ENCODE data around the gene PAX2.

The PAX2 gene

GRCh38 chr10:100802196-100802595 is 56.8 kb downstream of the PAX2 start:
- DNase-seq (ENCODE audit: low spot score in 2 of 2): no peak
- H3K36me3 Mint-ChIP-seq (ENCODE audit: insufficient read depth): no peaks in the 10 kb centered on the region
- no peak overlapping the region for H3K4me3 Mint-ChIP-seq
- H3K9me3 Mint-ChIP-seq: no peaks in the 10 kb centered on the region
- ATAC-seq (replicated peaks; ENCODE audit: extremely low read depth, poor library complexity, severe bottlenecking): no peak
- H3K27ac Mint-ChIP-seq (ENCODE audit: low read depth): no peak overlapping the region
- peaks cover 85% of the 10 kb centered on the region for H3K27me3 Mint-ChIP-seq
- H3K4me1 Mint-ChIP-seq: no peaks in the 10 kb centered on the region

- no peak for DNase-seq (ENCODE audit: low spot score in 2 of 2)
- Mint-ChIP-seq H3K4me3 (no peak overlapping the region), H3K27me3 (peaks cover 85% of the 10 kb centered on the region)
Observed at GRCh38 chr10:100802607-100803006, 57.2 kb downstream of the PAX2 start.

GRCh38 chr10:100803492-100803891 is 58.1 kb downstream of the PAX2 start:
- DNase-seq (ENCODE audit: low spot score in 2 of 2) (no peak), ATAC-seq (replicated peaks; ENCODE audit: extremely low read depth, poor library complexity, severe bottlenecking) (no peak)
- peaks cover 87% of the 10 kb centered on the region for H3K27me3 Mint-ChIP-seq
- H3K36me3 Mint-ChIP-seq (ENCODE audit: insufficient read depth): no peaks in the 10 kb centered on the region
- no peak overlapping the region for H3K27ac Mint-ChIP-seq (ENCODE audit: low read depth)
- no peaks in the 10 kb centered on the region for H3K4me1 Mint-ChIP-seq
- no peaks in the 10 kb centered on the region for H3K9me3 Mint-ChIP-seq
- no peak overlapping the region for H3K4me3 Mint-ChIP-seq

More at GRCh38 chr10:100802607-100803006, 57.2 kb downstream of the PAX2 start:
- no peaks in the 10 kb centered on the region for H3K4me1 Mint-ChIP-seq
- no peaks in the 10 kb centered on the region for H3K9me3 Mint-ChIP-seq
- no peaks in the 10 kb centered on the region for H3K36me3 Mint-ChIP-seq (ENCODE audit: insufficient read depth)
- H3K27ac Mint-ChIP-seq (ENCODE audit: low read depth): no peak overlapping the region
- ATAC-seq (replicated peaks; ENCODE audit: extremely low read depth, poor library complexity, severe bottlenecking): no peak

- Mint-ChIP-seq H3K27me3 (peaks cover 87% of the 10 kb centered on the region), H3K9me3 (no peaks in the 10 kb centered on the region), H3K4me3 (no peak overlapping the region), H3K36me3 (ENCODE audit: insufficient read depth) (no peaks in the 10 kb centered on the region), H3K4me1 (no peaks in the 10 kb centered on the region), H3K27ac (ENCODE audit: low read depth) (no peak overlapping the region)
- ATAC-seq (replicated peaks; ENCODE audit: extremely low read depth, poor library complexity, severe bottlenecking) (no peak), DNase-seq (ENCODE audit: low spot score in 2 of 2) (no peak)
Observed at GRCh38 chr10:100803908-100804307, 58.5 kb downstream of the PAX2 start.

- Mint-ChIP-seq H3K27me3 (peaks cover 91% of the 10 kb centered on the region), H3K4me3 (no peak overlapping the region), H3K9me3 (no peaks in the 10 kb centered on the region), H3K4me1 (no peaks in the 10 kb centered on the region), H3K27ac (ENCODE audit: low read depth) (no peak overlapping the region), H3K36me3 (ENCODE audit: insufficient read depth) (no peaks in the 10 kb centered on the region)
- no peak for DNase-seq (ENCODE audit: low spot score in 2 of 2)
- ATAC-seq (replicated peaks; ENCODE audit: extremely low read depth, poor library complexity, severe bottlenecking): no peak
Observed at GRCh38 chr10:100805543-100806355, 60.4 kb downstream of the PAX2 start.

GRCh38 chr10:100806356-100806645 is 60.9 kb downstream of the PAX2 start:
- Mint-ChIP-seq H3K4me1 (no peaks in the 10 kb centered on the region), H3K4me3 (no peak overlapping the region), H3K27ac (ENCODE audit: low read depth) (no peak overlapping the region), H3K9me3 (no peaks in the 10 kb centered on the region), H3K36me3 (ENCODE audit: insufficient read depth) (no peaks in the 10 kb centered on the region), H3K27me3 (peaks cover 91% of the 10 kb centered on the region)
- ATAC-seq (replicated peaks; ENCODE audit: extremely low read depth, poor library complexity, severe bottlenecking): no peak
- DNase-seq (ENCODE audit: low spot score in 2 of 2): no peak

- Mint-ChIP-seq H3K27ac (ENCODE audit: low read depth) (no peak overlapping the region), H3K27me3 (peaks cover 93% of the 10 kb centered on the region), H3K4me1 (no peaks in the 10 kb centered on the region), H3K9me3 (no peaks in the 10 kb centered on the region), H3K36me3 (ENCODE audit: insufficient read depth) (no peaks in the 10 kb centered on the region), H3K4me3 (no peak overlapping the region)
- DNase-seq (ENCODE audit: low spot score in 2 of 2): no peak
- no peak for ATAC-seq (replicated peaks; ENCODE audit: extremely low read depth, poor library complexity, severe bottlenecking)
Observed at GRCh38 chr10:100807241-100807951, 62.0 kb downstream of the PAX2 start.

- Mint-ChIP-seq H3K36me3 (ENCODE audit: insufficient read depth) (no peaks in the 10 kb centered on the region), H3K27me3 (peaks cover 93% of the 10 kb centered on the region), H3K4me3 (no peak overlapping the region), H3K27ac (ENCODE audit: low read depth) (no peak overlapping the region), H3K4me1 (no peaks in the 10 kb centered on the region), H3K9me3 (no peaks in the 10 kb centered on the region)
- no peak for DNase-seq (ENCODE audit: low spot score in 2 of 2)
- no peak for ATAC-seq (replicated peaks; ENCODE audit: extremely low read depth, poor library complexity, severe bottlenecking)
Observed at GRCh38 chr10:100808876-100809275, 63.5 kb downstream of the PAX2 start.

- DNase-seq (ENCODE audit: low spot score in 2 of 2) (no peak), ATAC-seq (replicated peaks; ENCODE audit: extremely low read depth, poor library complexity, severe bottlenecking) (no peak)
- H3K4me3 Mint-ChIP-seq: no peak overlapping the region
- H3K36me3 Mint-ChIP-seq (ENCODE audit: insufficient read depth): no peaks in the 10 kb centered on the region
- no peak overlapping the region for H3K27ac Mint-ChIP-seq (ENCODE audit: low read depth)
- H3K9me3 Mint-ChIP-seq: no peaks in the 10 kb centered on the region
- H3K4me1 Mint-ChIP-seq: no peaks in the 10 kb centered on the region
- peaks cover 97% of the 10 kb centered on the region for H3K27me3 Mint-ChIP-seq
Observed at GRCh38 chr10:100810091-100810834, 64.9 kb downstream of the PAX2 start.

- Mint-ChIP-seq H3K9me3 (no peaks in the 10 kb centered on the region), H3K27me3 (peaks cover 92% of the 10 kb centered on the region), H3K4me3 (no peak overlapping the region), H3K4me1 (no peaks in the 10 kb centered on the region), H3K27ac (ENCODE audit: low read depth) (no peak overlapping the region), H3K36me3 (ENCODE audit: insufficient read depth) (no peaks in the 10 kb centered on the region)
- no peak for DNase-seq (ENCODE audit: low spot score in 2 of 2)
- ATAC-seq (replicated peaks; ENCODE audit: extremely low read depth, poor library complexity, severe bottlenecking): no peak
Observed at GRCh38 chr10:100810835-100811116, 65.4 kb downstream of the PAX2 start.

GRCh38 chr10:100811261-100811660 is 65.9 kb downstream of the PAX2 start:
- DNase-seq (ENCODE audit: low spot score in 2 of 2): no peak
- Mint-ChIP-seq H3K4me1 (no peaks in the 10 kb centered on the region), H3K4me3 (no peak overlapping the region), H3K9me3 (no peaks in the 10 kb centered on the region), H3K36me3 (ENCODE audit: insufficient read depth) (no peaks in the 10 kb centered on the region), H3K27ac (ENCODE audit: low read depth) (no peak overlapping the region), H3K27me3 (peaks cover 88% of the 10 kb centered on the region)
- no peak for ATAC-seq (replicated peaks; ENCODE audit: extremely low read depth, poor library complexity, severe bottlenecking)

- ATAC-seq (replicated peaks; ENCODE audit: extremely low read depth, poor library complexity, severe bottlenecking): no peak
- no peaks in the 10 kb centered on the region for H3K9me3 Mint-ChIP-seq
- DNase-seq (ENCODE audit: low spot score in 2 of 2): no peak
- H3K36me3 Mint-ChIP-seq (ENCODE audit: insufficient read depth): no peaks in the 10 kb centered on the region
- H3K27me3 Mint-ChIP-seq: peaks cover 88% of the 10 kb centered on the region
- no peak overlapping the region for H3K27ac Mint-ChIP-seq (ENCODE audit: low read depth)
- no peaks in the 10 kb centered on the region for H3K4me1 Mint-ChIP-seq
- H3K4me3 Mint-ChIP-seq: no peak overlapping the region
Observed at GRCh38 chr10:100811752-100812750, 66.7 kb downstream of the PAX2 start.
